Myocyte (in vitro differentiated cells): ENCODE data around the gene FAM149A. TPM values are rescaled to one million over a fixed set of nuclear protein-coding genes. Genes with fewer than 3 reads are reported as not detected.
A peak's percentile ranks its signal among the peaks of the same experiment; 100 is the strongest.

ENCODE experiments used
- DNase-seq: peaks from one replicate; pipeline ENCODE4 v3.0.0-alpha.2; 2012; ENCODE audit warnings: low read depth
- polyA plus RNA-seq: library from polyadenylated mRNA; unstranded; fragments of >200 nt; gene quantifications from one replicate; pipeline ENCODE4 v1.2.1, GENCODE V29; 2012; ENCODE audit warnings: missing spikeins
- total RNA-seq: library from RNA; depleted of rRNA; stranded (reverse); fragments of >200 nt; gene quantifications from 2 replicates; pipeline ENCODE4 v1.2.3, GENCODE V29; 2014

The FAM149A gene
- 0.45 and 3.4 TPM in 2 replicates for total RNA-seq
- 0.77 TPM for polyA plus RNA-seq

GRCh38 chr4:186104114-186104889 is at the start of gene FAM149A:
Gene FAM149A, plus strand, starts transcription at chr4:186104704.
- DNase-seq = no peak

GRCh38 chr4:186058253-186058979 is 46.1 kb upstream of the FAM149A start:
- DNase-seq = no peak

GRCh38 chr4:186058980-186059316 is 45.6 kb upstream of the FAM149A start:
- no peak for DNase-seq

GRCh38 chr4:186061921-186062320 is 42.6 kb upstream of the FAM149A start:
- DNase-seq = no peak

- DNase-seq = peak; percentile 78
These were observed 36.6 kb upstream of the FAM149A start for GRCh38 chr4:186067757-186068385.

- DNase-seq = peak; percentile 49
These were observed 35.7 kb upstream of the FAM149A start, which contains the start of gene TLR3 for GRCh38 chr4:186068581-186069348. Gene TLR3, plus strand, starts transcription at chr4:186069156. Its CDS starts 7,464 bp downstream, at chr4:186076620.

- DNase-seq = no peak
These were observed 34.8 kb upstream of the FAM149A start for GRCh38 chr4:186069729-186070128.

- no peak for DNase-seq
These were observed 32.0 kb upstream of the FAM149A start for GRCh38 chr4:186072516-186072915.

GRCh38 chr4:186074189-186074588 is 30.3 kb upstream of the FAM149A start:
- DNase-seq = no peak

GRCh38 chr4:186078981-186079638 is 25.4 kb upstream of the FAM149A start:
- no peak for DNase-seq

GRCh38 chr4:186079694-186080093 is 24.8 kb upstream of the FAM149A start:
- DNase-seq = no peak

GRCh38 chr4:186081202-186081807 is 23.2 kb upstream of the FAM149A start:
- DNase-seq = no peak

- DNase-seq = no peak
These were observed 22.3 kb upstream of the FAM149A start for GRCh38 chr4:186082221-186082620.

- DNase-seq = no peak
These were observed 16.0 kb upstream of the FAM149A start for GRCh38 chr4:186088523-186088922.

GRCh38 chr4:186092296-186092695 is 12.2 kb upstream of the FAM149A start:
- no peak for DNase-seq

- DNase-seq = no peak
These were observed 9.1 kb upstream of the FAM149A start for GRCh38 chr4:186095406-186095805.

- no peak for DNase-seq
These were observed 7.8 kb upstream of the FAM149A start for GRCh38 chr4:186096681-186097165.

- no peak for DNase-seq
These were observed 7.1 kb upstream of the FAM149A start for GRCh38 chr4:186097386-186097785.

- no peak for DNase-seq
These were observed 1.6 kb upstream of the FAM149A start for GRCh38 chr4:186102931-186103330.
